ENCODE measurements around the gene EXOC3L4.

Gene EXOC3L4

GRCh38 chr14:103093856-103094405, 594 bp upstream of the EXOC3L4 start:
- no peak for DNase-seq

DNA sequence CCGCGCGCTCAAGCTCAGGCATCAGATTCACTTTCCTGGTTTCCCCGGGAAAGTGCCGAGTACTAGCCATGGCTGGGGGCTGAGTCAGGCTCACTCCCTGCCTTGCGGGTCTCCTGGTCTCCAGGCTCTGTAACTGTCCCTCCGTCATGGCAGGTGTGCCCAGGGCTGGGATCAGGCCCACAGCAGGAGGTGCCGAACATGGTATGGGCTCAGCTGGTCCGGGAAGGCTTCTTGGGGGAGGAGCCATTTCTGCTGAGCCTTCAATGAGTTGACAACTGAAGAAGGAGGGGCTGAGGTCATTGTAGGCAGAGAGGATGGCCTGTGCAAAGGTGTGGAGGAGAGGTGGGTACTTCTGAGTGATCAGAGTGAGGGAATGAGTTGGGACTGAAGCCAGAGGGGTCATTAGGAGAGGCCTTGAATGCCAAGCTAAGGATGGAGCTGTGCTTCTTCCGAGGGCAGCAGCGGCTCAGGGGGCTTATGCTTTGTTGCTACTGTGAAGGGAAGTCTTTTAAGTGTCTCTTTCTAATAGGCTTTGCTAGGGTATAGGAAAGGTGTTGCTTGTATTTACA, 769 bp downstream of the EXOC3L4 start:
- DNase-seq, result no peak

DNA sequence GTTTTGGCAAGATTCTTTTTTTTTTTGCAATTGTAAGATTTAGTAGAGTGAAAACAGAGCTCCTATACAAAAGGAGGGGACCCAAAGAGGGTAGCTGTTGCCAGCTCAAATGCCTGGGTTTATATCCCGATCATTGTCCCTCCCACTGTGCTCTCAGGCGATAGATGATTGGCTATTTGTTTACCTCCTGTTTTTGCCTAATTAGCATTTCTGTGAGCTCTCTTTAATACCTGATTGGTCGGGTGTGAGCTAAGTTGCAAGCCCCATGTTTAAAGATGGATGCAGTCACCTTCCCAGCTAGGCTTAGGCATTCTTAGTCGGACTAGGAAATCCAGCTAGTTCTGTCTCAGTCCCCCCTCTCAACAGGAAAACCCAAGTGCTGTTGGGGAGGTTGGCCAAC, 1.9 kb downstream of the EXOC3L4 start:
- DNase-seq, result no peak

DNA sequence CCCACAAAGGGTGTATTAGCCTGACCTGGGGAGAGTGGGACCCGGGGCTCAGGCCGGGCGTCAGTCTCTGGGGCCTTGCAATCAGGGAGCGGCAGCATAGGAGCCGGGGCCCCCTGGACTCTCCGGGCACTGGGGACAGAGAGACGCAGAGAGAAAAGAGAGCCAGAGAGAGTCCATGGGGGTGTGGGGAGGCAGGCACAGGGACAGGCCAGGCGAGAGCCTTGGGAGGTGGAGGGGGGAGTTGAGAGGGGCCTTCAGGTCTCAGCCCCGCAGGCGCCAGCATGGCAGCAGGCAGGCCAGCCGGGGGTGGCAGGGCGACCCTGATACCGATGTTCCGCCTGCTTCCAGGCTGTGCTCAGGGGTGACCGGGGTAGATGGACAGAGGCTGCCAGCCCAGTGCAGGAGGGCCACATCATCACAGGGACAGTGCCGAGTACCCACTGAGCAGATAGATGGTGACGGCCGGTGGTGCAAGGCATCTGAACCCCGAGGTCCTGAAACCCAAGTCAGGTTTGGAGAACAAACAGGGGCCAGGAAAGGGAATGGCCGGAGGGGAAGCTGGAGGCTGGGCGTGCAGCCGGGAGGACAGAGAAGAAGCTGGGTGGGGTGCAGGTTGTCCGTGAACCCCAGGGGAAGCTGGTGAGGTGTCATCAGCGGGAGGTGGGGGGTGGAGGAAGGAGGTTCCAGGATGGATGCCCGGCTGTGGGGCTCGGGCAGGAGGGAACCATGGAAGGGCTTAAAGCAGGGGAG, 2.9 kb downstream of the EXOC3L4 start:
- DNase-seq, result no peak

DNA sequence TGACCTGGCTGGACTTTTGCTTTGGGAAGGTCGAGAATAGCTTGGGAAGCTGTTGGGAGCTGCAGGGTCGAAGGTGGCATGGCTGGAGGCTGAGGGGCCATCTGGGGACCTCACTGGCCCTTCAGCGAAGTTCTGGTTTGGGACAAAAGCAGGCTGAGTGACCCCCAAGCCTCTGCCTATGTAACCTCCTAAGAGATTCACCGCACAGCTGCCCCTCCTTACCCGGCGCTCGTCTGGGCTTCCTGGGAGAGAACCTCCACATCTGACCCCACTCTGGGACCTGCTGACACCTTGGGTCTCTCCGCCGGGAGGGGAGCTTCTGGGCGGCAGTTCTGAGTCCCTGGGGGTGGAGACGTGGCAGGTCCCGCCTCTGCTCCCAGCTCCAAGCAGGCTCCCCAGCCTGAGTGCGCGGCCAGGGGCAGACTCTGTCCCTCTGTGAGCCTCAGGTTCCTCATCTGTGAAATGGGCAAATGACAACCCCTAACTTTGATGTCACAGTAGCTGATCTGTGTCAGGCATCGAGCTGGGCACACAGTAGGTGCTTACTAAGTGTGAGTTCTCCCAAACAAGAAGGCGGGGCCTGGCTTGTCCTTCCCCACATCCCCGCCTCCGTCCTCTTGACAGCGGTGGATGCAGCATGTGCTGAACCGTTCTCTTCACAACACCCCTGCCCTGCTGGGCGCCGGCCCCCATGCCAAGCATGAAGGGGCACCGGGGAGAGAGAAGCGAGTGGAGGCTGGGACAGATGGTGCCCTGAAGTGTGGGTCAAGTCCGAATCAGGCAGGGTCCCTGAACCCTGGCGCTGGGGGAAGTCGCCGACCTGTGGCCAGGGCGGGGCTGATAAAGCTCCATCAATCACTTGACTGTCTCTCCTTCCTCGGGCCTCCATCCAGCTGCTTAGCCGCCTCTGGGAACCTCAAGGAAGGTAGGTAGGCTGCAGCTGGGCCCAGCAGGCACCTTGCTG, 3.8 kb downstream of the EXOC3L4 start:
- no peak for DNase-seq

DNA sequence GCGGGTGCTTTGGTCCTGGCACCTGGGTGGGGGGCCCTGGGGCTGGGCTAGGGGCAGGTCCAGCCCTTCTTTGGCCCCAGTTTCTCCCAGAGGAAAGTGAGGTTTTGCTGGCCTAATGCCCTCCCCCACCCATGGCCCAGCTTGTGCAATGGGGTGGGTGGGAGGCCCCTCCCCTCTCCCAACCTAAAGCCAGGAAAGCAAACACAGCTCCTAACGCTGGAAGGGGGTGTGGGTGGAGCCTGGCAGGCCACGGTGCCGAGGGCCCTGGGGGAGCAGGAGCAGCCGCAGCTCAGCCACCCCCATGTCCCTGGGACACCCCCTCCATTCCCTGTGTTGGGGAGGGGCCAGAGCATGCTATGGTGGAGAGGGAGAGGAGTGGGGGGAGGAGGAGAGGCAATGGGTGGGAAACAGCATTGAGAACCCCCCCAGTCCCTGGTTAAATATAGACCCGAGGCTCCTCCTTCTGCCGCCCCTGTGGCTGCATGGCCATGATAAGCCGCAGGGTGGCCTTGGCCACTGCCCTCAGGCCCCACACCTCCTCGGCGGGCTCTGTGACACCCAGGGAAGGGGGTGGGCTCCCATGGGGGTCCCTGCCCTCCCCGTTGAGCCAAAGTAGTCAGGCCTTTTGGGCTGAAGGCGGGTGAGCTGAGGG, 4.7 kb downstream of the EXOC3L4 start:
- DNase-seq, result no peak

DNA sequence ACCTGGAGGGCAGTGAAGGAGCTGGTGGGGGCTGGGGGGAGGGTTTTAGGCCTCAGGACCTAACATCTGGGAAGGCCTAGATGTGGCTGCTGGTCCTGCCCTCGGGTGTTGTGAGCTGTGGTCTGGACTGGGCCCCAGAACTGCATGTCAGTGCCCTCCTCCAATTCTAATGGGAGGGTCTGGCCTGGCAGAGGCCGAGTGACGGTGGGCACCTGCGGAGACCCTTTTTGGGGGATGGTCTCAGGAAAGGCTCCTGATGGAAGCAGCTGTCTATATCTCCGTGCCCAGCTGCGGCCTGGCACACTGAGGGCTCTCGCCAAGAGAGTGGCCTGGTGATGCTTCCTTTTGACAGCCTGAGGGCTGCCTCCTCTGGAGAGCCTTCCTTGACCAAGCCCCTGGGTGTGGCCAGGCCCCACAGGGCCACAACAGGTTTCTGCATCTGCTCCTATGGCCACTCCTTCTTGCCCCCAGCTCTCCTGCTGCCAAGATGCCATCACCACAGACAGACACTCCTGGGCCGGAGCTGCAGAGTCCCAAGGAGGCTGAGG, 5.3 kb downstream of the EXOC3L4 start:
- DNase-seq, result no peak

DNA sequence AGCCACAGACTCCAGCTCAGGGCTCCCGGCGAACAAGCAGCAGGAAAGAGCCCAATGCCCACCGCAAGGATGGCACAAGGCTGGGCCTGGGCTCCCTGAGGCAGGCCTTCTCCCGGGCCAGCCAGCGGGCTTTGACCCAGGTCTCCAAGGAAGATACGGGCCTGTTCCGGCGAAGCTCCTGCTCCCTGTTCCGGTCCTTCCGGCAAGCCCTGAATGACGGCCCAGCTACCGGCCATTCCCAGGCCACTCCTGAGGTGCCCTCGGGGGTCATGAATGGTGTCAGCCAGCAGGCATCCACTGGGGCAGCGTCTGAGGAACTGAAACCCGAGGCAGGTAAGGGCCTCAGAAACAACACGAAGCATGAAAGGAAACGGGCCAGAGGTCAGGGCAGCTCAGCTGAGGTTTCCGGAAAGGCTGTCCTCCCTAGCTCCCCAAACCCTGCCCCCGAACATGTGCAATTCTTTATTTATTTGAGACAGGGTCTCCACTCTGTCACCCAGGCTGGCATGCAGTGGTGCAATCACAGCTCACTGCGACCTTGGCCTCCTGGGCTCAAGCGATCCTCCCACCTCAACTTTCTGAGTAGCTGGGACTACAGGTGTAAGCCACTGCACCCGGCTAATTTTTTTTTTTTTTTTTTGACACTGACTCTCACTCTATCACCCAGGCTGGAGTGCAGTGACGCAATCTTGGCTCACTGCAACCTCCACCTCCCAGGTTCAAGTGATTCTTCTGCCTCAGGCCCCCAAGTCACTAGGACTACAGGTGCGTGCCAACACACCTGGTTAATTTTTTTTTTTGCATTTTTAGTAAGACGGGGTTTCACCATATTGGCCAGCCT, 6.0 kb downstream of the EXOC3L4 start:
- no peak for DNase-seq

- no peak for DNase-seq
Observed at GRCh38 chr14:103101257-103101962, 6.9 kb downstream of the EXOC3L4 start.

DNA sequence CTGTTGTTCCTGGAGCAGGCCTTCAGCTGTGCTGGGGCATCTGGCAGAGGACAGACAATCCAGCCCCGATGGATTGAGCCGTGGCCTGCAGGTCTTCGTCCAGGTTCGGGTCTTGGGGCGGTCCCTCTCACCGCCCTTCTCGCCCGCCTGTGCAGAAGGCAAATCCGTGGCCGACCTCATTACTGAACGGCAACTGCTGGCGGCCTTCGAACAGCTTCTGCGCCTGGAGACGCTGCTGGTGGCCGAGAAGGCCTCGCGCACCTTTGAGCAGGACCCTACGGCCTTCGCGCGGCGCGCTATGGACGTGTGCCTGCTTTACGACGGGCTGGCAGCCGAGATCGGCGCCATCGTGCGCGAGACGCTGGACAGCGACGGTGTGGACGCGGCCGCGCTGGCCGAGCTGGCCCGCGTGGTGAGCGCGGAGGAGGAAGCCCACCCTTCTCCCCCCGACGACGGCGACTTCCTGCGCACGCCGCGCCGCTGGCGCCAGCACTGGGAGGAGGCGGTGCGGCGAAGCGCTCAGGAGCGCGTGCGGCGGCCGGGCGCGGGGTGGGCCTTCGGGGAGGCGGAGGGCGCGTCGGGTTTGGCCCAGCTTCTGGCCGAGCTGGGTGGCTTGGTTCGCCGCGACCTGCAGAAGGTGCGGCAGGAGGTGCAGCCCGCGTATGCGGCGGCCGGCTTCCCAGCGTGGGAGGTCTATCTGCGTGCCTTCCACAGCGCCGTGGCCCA, 7.6 kb downstream of the EXOC3L4 start:
- DNase-seq, result no peak

GRCh38 chr14:103102689-103103260, 8.2 kb downstream of the EXOC3L4 start:
- no peak for DNase-seq

DNA sequence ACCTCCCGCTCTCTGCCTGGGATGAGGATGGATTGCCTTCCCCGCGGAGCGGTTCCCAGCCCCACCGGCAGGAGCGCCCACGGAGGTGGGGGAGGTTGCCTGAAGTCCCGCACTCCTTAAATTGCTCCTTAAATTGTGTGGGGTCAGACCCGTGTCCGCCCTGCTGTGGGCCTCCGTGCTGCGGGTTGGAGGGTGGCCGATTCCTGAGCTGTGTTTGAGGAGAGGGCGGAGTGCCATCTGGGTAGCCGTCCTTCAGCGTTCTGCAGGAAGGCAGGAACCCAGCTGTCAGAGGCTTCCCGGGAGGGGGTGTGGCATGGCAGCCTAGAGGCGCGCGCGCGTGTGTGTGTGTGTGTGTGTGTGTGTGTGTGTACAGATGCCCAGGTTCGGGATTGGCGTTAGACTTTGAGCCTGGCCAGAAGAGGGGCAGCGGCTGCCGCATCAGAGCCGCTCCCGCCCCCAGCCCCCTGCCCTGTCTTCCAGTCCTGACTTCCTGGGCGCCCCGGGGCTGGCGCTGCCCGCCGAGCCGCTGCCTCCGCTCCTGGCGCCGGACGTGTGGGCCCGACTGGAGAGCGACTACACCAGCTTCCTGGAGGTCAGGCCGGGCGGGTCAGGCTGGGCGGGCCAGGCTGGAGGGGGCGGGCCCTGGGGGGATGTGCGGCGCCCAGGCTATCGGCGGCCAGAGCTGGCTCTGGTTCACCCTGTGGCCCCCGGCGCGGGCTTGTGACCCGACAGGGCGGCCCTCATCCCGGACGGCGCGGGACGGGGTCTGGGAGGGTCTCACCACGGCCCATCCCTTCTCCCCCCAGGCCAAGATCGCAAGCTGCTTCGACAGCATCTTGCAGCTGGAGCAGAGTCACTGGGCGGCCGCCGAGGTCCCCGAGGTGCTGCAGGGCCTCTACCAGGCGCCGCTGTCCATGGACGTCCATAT, 9.2 kb downstream of the EXOC3L4 start:
- no peak for DNase-seq

- DNase-seq, result no peak
Observed at GRCh38 chr14:103104389-103104653, 9.8 kb downstream of the EXOC3L4 start.

DNA sequence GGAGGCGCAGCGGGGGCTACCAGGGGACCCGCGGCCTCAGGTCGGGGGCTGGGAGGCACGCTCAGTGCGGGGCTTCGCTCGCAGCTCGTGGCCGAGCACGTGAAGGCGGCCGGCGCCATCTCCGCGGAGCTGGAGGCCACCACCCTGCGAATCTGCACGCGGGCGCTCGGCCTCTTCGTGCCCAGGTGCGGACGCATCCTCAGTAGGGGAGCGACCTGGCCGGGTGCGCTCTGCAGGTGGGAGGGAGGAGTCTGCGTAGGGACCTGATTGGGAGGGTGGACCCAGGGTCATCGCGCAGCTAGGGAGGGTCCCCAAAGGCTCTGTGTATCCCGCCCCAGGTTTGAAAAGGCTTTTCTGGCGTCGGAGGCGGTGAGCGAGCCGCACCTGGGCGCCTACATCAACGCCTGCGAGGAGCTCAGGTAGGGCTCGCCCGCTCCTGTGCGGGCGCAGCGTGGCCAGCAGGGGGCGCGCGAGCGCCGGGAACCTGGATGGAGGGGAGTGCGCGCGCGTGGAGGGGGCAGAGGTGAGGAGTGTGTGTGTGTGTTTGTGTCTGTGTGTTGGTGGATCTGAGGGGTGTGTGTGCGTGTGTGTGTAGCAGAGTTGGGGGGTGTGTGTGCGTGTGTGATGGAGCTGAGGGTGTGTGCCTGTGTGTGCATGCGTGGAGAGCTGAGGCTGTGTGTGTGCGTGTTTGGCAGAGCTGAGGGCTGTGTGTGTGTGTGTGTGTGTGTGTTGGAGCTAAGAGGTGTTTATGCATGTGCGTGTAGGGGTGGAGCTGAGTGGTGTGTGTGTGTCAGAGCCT, 10.3 kb downstream of the EXOC3L4 start:
- DNase-seq, result peak; percentile 48 to 73 (median 55)

GRCh38 chr14:103105580-103106150, 11.1 kb downstream of the EXOC3L4 start:
- no peak for DNase-seq

DNA sequence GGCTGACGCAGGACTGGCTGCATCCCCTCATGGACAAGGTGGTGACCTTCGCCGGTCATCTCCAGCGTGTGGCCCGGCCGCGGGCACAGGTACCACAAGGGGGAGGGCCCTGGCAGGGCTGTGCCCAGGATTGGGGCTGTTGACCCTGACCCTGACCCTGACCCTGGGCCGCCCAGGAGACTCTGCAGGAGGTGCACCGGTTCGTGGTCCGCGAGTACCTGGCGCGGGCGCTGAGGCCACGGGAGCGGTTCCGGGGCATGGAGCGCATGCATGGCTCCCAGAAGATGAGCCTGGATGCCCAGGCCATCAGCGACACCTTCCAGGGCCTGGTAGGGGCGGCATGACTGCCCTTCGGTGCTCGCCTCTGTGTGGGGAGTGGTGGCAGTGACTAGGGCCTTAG, 12.9 kb downstream of the EXOC3L4 start:
- DNase-seq, result no peak

DNA sequence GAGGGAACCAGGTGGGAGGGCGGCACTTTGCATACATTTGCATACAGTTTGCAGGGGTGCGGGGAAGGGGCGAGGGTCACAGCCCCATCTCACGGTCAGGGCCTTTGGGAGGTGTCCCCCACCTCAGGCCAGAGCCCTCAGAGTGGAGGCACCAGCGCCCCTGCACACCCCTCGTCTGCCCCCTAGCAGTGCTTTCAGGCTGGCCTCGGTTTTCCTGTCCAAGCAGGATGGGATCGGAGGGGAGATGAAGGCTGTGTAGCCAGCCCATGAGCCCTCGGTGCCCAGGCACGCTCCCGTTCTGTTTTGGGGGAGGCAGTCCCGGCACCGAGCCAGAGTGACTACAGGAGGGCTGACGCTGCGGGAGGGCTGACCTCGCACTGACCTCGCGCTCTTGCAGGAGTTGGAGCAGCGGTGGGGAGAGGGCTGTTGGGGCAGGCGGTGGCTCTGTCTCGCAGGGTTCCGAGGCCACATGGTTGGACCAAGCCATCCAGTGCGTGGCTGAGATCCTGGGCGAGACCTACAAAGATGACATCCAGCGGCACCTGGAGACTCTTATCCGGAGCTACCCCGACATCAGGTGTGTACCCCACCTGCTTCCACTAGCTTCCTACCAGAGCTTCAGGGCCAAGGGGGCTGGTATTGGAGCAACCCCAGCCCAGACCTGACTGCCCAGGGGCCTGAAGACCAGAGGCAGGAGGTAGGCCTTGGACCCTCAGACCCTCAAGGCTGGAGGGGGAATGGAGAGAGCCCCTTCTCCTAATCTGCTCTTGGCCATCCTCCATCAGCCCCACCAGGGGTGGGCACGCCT, 13.6 kb downstream of the EXOC3L4 start:
- no peak for DNase-seq
